DND-41 (cell line): ENCODE measurements around the gene CPAMD8.

Source experiments
- ATAC-seq: fragments of 200-7000 bp; cut with Tn5 transposase; 3 replicates; pipeline ENCODE4 v1.9.1; 2021; ENCODE audit warnings: low read depth; ENCODE audit not compliant: insufficient read depth
- DNase-seq: peaks from one replicate; pipeline ENCODE4 v3.0.0-alpha.2; 2020
- H2AFZ ChIP-seq: 2 replicates; pipeline ENCODE4 v1.6.0; 2012; ENCODE audit warnings: low read depth, low read length
- H3K27ac ChIP-seq: 2 replicates; pipeline ENCODE4 v1.5.1; 2012; ENCODE audit warnings: low read length, inconsistent platforms
- H3K27me3 ChIP-seq: fragments of 200-600 bp; sonication (generic); 2 replicates; pipeline ENCODE4 v1.6.0; 2012; ENCODE audit warnings: low read length, mild to moderate bottlenecking, inconsistent platforms; ENCODE audit not compliant: insufficient read depth, poor library complexity
- H3K36me3 ChIP-seq: 2 replicates; pipeline ENCODE4 v1.5.1; 2012; ENCODE audit warnings: low read length, inconsistent platforms; ENCODE audit not compliant: insufficient read depth
- H3K4me1 ChIP-seq: 2 replicates; pipeline ENCODE4 v1.5.1; 2012; ENCODE audit warnings: mild to moderate bottlenecking, low read length; ENCODE audit not compliant: insufficient read depth
- H3K4me2 ChIP-seq: 2 replicates; pipeline ENCODE4 v1.6.0; 2012; ENCODE audit warnings: mild to moderate bottlenecking, moderate library complexity, low read length, inconsistent platforms; ENCODE audit not compliant: insufficient read depth
- H3K4me3 ChIP-seq, 2 experiments: fragments of 200-600 bp in 1 of 2; shearing (Covaris generic) in 1 of 2; 2 replicates each; pipeline ENCODE4 v1.5.1; 2012 to 2016; ENCODE audit warnings: inconsistent platforms in 2 of 2, low read length in 2 of 2, mild to moderate bottlenecking in 2 of 2, low read depth in 1 of 2, moderate library complexity in 1 of 2
- H3K79me2 ChIP-seq: 2 replicates; pipeline ENCODE4 v1.6.0; 2012; ENCODE audit warnings: low read length, inconsistent platforms; ENCODE audit not compliant: insufficient read depth
- H3K9ac ChIP-seq: 2 replicates; pipeline ENCODE4 v1.6.0; 2012; ENCODE audit warnings: low read depth, mild to moderate bottlenecking, inconsistent platforms, low read length, moderate library complexity
- H3K9me3 ChIP-seq: 2 replicates; pipeline ENCODE4 v1.5.1; 2012; ENCODE audit warnings: low read length, moderate library complexity, mild to moderate bottlenecking, inconsistent platforms; ENCODE audit not compliant: insufficient read depth, severe bottlenecking
- H4K20me1 ChIP-seq: 2 replicates; pipeline ENCODE4 v1.6.0; 2012; ENCODE audit warnings: low read length; ENCODE audit not compliant: insufficient read depth
- EZH2 ChIP-seq: IDR thresholded peaks from 3 replicates; pipeline ENCODE4 v1.6.1; 2012; ENCODE audit warnings: borderline replicate concordance, low read depth, mild to moderate bottlenecking, moderate library complexity, low read length, inconsistent platforms; ENCODE audit not compliant: severe bottlenecking
- TF ChIP-seq, protein P1 (sequence below): IDR thresholded peaks from 2 replicates; pipeline ENCODE4 v1.5.1; 2012; ENCODE audit warnings: borderline replicate concordance, low read length, moderate library complexity, mild to moderate bottlenecking; ENCODE audit not compliant: poor library complexity, severe bottlenecking; ENCODE audit errors: extremely low read depth

The CPAMD8 gene

DNA sequence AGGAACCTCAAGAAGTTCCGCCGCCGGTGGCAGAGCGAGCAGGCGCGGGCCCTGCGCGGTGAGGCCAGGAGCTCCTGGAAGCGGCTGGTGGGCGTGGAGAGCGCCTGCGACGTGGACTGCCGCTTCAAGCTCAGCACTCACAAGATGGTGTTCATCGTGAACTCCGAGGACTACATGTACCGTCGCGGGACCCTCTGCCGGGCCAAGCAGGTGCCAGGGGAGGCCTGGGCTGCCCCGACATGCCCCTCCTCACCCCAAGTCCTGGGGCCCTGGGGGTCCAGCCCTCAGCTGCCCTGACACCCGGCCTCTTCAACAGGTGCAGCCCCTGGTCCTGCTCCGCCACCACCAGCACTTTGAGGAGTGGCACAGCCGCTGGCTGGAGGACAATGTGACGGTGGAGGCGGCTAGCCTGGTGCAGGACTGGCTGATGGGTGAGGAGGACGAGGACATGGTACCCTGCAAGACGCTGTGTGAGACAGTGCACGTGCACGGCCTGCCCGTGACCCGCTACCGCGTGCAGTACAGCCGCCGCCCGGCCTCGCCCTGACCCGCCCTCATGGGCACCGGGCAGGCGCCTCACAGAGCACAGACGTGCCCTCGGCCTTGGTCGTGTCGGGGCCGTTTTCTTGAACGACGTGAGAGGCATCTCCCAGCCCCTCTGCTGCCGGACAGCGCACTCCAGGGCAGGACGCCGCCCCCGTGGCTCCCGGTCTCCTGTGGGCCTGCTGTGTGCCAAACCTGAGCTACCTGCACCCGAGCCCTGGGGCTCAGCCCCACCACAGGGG lies 148.2 kb downstream of the CPAMD8 start:
- Histone ChIP-seq H3K27me3 (no peaks in the 10 kb centered on the region), H4K20me1 (peaks cover 6% of the 10 kb centered on the region), H3K36me3 (peaks cover 62% of the 10 kb centered on the region), H3K4me2 (no peak overlapping the region), H3K27ac (no peak overlapping the region), H3K4me3 (no peak overlapping the region), H3K4me1 (no peaks in the 10 kb centered on the region), H2AFZ (no peak overlapping the region), H3K9ac (no peak overlapping the region), H3K79me2 (peaks cover 14% of the 10 kb centered on the region), H3K9me3 (peaks cover 24% of the 10 kb centered on the region)
- ATAC-seq (no peak), DNase-seq (no peak)
- TF ChIP-seq EZH2, result no peak
- TF ChIP-seq, protein P1, sequence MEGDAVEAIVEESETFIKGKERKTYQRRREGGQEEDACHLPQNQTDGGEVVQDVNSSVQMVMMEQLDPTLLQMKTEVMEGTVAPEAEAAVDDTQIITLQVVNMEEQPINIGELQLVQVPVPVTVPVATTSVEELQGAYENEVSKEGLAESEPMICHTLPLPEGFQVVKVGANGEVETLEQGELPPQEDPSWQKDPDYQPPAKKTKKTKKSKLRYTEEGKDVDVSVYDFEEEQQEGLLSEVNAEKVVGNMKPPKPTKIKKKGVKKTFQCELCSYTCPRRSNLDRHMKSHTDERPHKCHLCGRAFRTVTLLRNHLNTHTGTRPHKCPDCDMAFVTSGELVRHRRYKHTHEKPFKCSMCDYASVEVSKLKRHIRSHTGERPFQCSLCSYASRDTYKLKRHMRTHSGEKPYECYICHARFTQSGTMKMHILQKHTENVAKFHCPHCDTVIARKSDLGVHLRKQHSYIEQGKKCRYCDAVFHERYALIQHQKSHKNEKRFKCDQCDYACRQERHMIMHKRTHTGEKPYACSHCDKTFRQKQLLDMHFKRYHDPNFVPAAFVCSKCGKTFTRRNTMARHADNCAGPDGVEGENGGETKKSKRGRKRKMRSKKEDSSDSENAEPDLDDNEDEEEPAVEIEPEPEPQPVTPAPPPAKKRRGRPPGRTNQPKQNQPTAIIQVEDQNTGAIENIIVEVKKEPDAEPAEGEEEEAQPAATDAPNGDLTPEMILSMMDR, result no peak

DNA sequence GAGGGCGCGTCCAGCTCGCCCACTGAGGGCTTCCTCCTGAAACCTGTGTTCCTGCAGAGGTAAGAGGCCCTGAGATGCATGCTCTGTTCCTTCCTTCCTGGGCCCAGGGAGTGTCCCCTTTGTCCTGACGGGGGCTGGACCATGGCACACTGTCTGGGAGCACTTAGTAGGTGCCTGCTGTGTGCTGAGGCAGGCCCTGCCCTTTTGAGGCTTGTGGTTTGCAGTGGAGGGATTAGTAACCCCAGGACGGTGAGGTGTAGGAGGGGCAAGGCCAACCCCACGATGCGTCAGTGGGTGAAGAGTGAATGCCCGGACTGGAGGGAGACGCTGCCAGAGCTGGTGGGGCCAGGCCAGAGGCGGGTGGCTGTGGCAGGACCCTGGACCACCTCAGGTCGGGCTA lies 149.0 kb downstream of the CPAMD8 start:
- Histone ChIP-seq H3K79me2 (peaks cover 14% of the 10 kb centered on the region), H3K9ac (no peak overlapping the region), H3K36me3 (peaks cover 70% of the 10 kb centered on the region), H2AFZ (no peak overlapping the region), H3K4me2 (no peak overlapping the region), H3K4me3 (no peak overlapping the region), H3K9me3 (peaks cover 22% of the 10 kb centered on the region), H3K27ac (no peak overlapping the region), H3K4me1 (no peaks in the 10 kb centered on the region), H4K20me1 (peaks cover 6% of the 10 kb centered on the region), H3K27me3 (no peaks in the 10 kb centered on the region)
- TF ChIP-seq EZH2, result no peak
- TF ChIP-seq, protein P1, result no peak
- DNase-seq, result no peak
- no peak for ATAC-seq

DNA sequence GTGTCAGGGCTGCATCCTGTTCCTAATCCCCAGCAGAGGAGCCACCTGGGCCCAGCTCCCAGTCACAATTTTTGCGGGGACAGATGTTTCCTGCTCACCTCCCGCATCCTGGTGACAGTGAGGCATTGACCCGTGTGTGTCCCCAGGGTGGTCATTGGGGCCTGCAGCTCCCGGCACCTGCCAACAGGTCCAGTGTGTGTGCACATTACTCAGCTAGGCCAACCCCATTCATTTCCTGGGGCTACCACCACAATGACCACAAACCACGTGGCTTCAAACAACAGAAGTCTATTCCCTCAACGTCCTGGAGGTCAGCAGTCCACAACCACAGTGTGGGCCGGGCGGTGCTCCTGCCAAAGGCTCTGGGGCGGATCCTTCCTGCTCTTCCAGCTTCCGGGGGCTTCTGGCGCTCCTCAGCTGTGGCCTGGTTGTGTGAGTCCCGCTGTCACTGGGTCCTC lies 149.7 kb downstream of the CPAMD8 start:
- H3K27ac ChIP-seq, result no peak overlapping the region
- DNase-seq (no peak), ATAC-seq (no peak)
- H3K9ac ChIP-seq, result no peak overlapping the region
- peaks cover 16% of the 10 kb centered on the region for H3K9me3 ChIP-seq
- TF ChIP-seq, protein P1, result no peak
- no peak for TF ChIP-seq EZH2
- H3K4me3 ChIP-seq, result no peak overlapping the region
- peaks cover 74% of the 10 kb centered on the region for H3K36me3 ChIP-seq
- H2AFZ ChIP-seq, result no peak overlapping the region
- peaks cover 14% of the 10 kb centered on the region for H3K79me2 ChIP-seq
- no peaks in the 10 kb centered on the region for H3K27me3 ChIP-seq
- H4K20me1 ChIP-seq, result peaks cover 6% of the 10 kb centered on the region
- no peak overlapping the region for H3K4me2 ChIP-seq
- H3K4me1 ChIP-seq, result no peaks in the 10 kb centered on the region
